C4-2B (cell line): ENCODE measurements around the gene WDR59.

ENCODE experiments used
- ZFX ChIP-seq: fragments of 450-650 bp; IDR thresholded peaks from 2 replicates; pipeline ENCODE4 v1.6.1; 2017
- TF ChIP-seq, protein P1 (sequence below): fragments of 450-650 bp; conservative IDR thresholded peaks from 2 replicates; pipeline ENCODE4 v1.5.1; 2017; ENCODE audit warnings: mild to moderate bottlenecking

DNA sequence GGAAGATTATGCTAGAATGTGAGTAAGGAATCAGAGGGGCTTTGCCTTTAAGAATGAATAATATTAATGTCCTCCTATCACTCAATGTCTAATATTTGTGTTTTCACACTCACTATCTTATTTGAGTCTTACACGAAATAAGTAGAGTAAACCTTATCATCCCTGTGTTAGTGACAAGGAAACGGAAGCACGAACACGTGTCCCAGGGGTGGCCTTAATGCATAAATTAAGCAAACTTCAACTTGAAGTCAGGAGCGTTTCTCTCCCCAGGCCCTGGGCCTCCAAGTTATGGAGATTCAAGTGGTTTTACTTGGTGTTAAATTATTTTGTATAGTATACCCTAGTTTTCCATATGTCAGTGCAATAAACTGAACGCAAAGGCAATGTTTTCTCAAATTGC lies 96.0 kb downstream of the WDR59 start:
- TF ChIP-seq, protein P1, sequence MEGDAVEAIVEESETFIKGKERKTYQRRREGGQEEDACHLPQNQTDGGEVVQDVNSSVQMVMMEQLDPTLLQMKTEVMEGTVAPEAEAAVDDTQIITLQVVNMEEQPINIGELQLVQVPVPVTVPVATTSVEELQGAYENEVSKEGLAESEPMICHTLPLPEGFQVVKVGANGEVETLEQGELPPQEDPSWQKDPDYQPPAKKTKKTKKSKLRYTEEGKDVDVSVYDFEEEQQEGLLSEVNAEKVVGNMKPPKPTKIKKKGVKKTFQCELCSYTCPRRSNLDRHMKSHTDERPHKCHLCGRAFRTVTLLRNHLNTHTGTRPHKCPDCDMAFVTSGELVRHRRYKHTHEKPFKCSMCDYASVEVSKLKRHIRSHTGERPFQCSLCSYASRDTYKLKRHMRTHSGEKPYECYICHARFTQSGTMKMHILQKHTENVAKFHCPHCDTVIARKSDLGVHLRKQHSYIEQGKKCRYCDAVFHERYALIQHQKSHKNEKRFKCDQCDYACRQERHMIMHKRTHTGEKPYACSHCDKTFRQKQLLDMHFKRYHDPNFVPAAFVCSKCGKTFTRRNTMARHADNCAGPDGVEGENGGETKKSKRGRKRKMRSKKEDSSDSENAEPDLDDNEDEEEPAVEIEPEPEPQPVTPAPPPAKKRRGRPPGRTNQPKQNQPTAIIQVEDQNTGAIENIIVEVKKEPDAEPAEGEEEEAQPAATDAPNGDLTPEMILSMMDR, result no peak
- no peak for TF ChIP-seq ZFX
